Gastroesophageal sphincter (tissue), 4 donors: ENCODE measurements around the gene OCIAD1. TPM values are rescaled to one million over a fixed set of nuclear protein-coding genes. Genes with fewer than 3 reads are reported as not detected.

Experiments used
- ATAC-seq: fragments of 150-250 bp; one replicate; pipeline ENCODE4 v1.9.1; 2016; ENCODE audit warnings: mild to moderate bottlenecking, moderate library complexity
- H3K27ac ChIP-seq, 4 donors: fragments of 200-600 bp; sonication (generic) in 3 of 4; 1 replicate in 3 of 4; 2 replicates in 1 of 4; pipeline ENCODE4 v1.5.1; 2016 to 2019
- H3K27me3 ChIP-seq: fragments of 200-600 bp; sonication (generic); one replicate; pipeline ENCODE4 v1.5.1; 2019
- H3K36me3 ChIP-seq, 2 donors: fragments of 200-600 bp; sonication (generic); one replicate each; pipeline ENCODE4 v1.5.1; 2019; ENCODE audit warnings: control low read depth in 1 of 2
- H3K4me1 ChIP-seq, 3 donors: fragments of 200-600 bp; sonication (generic); 1 replicate in 2 of 3; 2 replicates in 1 of 3; pipeline ENCODE4 v1.5.1; 2016 to 2019; ENCODE audit warnings: control low read depth in 2 of 3
- H3K4me3 ChIP-seq, 2 donors: fragments of 200-600 bp; sonication (generic); one replicate each; pipeline ENCODE4 v1.5.1; 2019; ENCODE audit warnings: mild to moderate bottlenecking in 1 of 2, moderate library complexity in 1 of 2
- H3K9me3 ChIP-seq, 3 donors: fragments of 200-600 bp; sonication (generic); one replicate each; pipeline ENCODE4 v1.5.1; 2017 to 2019; ENCODE audit warnings: control low read depth in 2 of 3
- EP300 ChIP-seq: sonication (generic); formaldehyde crosslinking; IDR thresholded peaks from one replicate; pipeline ENCODE4 v1.6.1; 2017; ENCODE audit warnings: antibody characterized with exemption, mild to moderate bottlenecking
- POLR2A ChIP-seq, 2 donors: fragments of 450-650 bp; IDR thresholded peaks; one replicate each; pipeline ENCODE4 v1.6.1; 2017; ENCODE audit warnings: antibody characterized with exemption in 2 of 2, mild to moderate bottlenecking in 2 of 2, moderate library complexity in 1 of 2
- POLR2AphosphoS5 ChIP-seq: sonication (generic); formaldehyde crosslinking; IDR thresholded peaks from one replicate; pipeline ENCODE4 v1.6.1; 2017; ENCODE audit warnings: antibody characterized with exemption
- WGBS, 2 donors: methylation state at CpG; one replicate each; pipeline ENCODE4 v1.1.5; 2018; ENCODE audit warnings: low coverage in 1 of 2; 5-methylcytosine and 5-hydroxymethylcytosine counted together
- total RNA-seq, 4 donors: library from RNA; depleted of rRNA; stranded (reverse); fragments of >200 nt; gene quantifications; one replicate each; pipeline ENCODE4 v1.1.0, GENCODE V29; 2016
- TF ChIP-seq, protein P1 (sequence below), 4 experiments: fragments of 200-600 bp in 2 of 4; fragments of 450-650 bp in 2 of 4; sonication (generic) in 1 of 4; IDR thresholded peaks; one replicate each; pipeline ENCODE4 v1.5.1; 2017 to 2019; ENCODE audit warnings: antibody characterized with exemption in 4 of 4, mild to moderate bottlenecking in 2 of 4, moderate library complexity in 2 of 4

Gene OCIAD1
- total RNA-seq, 4 donors from 2014 or later = 97.3 to 134 (median 116) TPM

DNA sequence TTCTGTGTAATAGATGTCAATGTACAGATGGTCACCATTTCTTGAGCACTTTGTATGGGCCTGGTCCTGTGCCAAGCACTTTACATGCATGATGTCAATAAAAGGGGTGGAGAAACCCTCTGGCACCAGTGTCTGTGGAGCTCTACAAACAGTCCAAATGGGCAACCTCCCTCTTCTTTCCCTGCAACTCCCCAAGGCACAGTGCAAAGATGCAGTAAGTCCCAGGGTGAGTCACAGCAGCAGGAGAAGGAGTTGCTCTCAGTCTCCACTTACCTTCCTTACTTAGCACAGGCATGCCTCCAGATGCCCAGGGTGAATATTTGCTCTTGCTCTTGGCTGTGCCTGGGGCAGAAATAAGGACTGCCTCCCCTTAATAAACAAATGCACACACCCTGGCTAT lies 71.4 kb downstream of the OCIAD1 start:
- ATAC-seq = no peak
- Histone ChIP-seq H3K9me3 (no peaks in the 10 kb centered on the region), H3K27ac (no peak overlapping the region), H3K4me1 (peaks cover 0 to 17% (median 4%) of the 10 kb centered on the region in 3 donors), H3K4me3 (no peak overlapping the region), H3K27me3 (peaks cover 8% of the 10 kb centered on the region), H3K36me3 (peaks cover 0 to 21% of the 10 kb centered on the region in 2 donors)
- TF ChIP-seq, protein P1, sequence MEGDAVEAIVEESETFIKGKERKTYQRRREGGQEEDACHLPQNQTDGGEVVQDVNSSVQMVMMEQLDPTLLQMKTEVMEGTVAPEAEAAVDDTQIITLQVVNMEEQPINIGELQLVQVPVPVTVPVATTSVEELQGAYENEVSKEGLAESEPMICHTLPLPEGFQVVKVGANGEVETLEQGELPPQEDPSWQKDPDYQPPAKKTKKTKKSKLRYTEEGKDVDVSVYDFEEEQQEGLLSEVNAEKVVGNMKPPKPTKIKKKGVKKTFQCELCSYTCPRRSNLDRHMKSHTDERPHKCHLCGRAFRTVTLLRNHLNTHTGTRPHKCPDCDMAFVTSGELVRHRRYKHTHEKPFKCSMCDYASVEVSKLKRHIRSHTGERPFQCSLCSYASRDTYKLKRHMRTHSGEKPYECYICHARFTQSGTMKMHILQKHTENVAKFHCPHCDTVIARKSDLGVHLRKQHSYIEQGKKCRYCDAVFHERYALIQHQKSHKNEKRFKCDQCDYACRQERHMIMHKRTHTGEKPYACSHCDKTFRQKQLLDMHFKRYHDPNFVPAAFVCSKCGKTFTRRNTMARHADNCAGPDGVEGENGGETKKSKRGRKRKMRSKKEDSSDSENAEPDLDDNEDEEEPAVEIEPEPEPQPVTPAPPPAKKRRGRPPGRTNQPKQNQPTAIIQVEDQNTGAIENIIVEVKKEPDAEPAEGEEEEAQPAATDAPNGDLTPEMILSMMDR (IDR thresholded peaks at IDR 0.05) = no peak
- TF ChIP-seq EP300 (no peak), POLR2A (IDR thresholded peaks at IDR 0.05) (no peak), POLR2AphosphoS5 (no peak)

DNA sequence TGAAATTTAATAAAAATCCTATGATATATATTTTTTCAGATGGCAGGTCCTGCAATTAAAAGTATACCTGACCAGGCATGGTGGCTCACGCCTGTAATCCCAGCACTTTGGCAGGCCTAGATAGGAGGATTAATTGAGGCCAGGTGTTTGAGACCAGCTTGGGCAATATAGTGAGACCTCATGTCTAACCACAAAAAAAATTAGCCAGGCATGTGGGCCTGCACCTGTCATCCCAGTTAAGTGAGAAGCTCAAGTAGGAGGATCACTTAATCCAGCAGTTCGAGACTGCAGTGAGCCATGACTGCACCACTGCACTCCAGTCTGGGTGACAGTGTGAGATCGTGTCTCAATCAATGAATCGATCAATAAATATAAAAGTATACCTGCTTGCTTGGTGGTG lies 73.2 kb downstream of the OCIAD1 start:
- no peak for ATAC-seq
- no peak for TF ChIP-seq POLR2AphosphoS5
- TF ChIP-seq, protein P1 (IDR thresholded peaks at IDR 0.05) = no peak
- TF ChIP-seq POLR2A (IDR thresholded peaks at IDR 0.05) = no peak
- TF ChIP-seq EP300 = no peak
- peaks cover 0 to 21% of the 10 kb centered on the region in 2 donors for H3K36me3 ChIP-seq
- 97 to 98% methylated on average over 4 of the region's 4 CpGs for WGBS, 2 donors
- peaks cover 0 to 17% (median 4%) of the 10 kb centered on the region in 3 donors for H3K4me1 ChIP-seq
- H3K9me3 ChIP-seq = no peaks in the 10 kb centered on the region
- peaks cover 8% of the 10 kb centered on the region for H3K27me3 ChIP-seq
- H3K27ac ChIP-seq = no peak overlapping the region
- no peak overlapping the region for H3K4me3 ChIP-seq

DNA sequence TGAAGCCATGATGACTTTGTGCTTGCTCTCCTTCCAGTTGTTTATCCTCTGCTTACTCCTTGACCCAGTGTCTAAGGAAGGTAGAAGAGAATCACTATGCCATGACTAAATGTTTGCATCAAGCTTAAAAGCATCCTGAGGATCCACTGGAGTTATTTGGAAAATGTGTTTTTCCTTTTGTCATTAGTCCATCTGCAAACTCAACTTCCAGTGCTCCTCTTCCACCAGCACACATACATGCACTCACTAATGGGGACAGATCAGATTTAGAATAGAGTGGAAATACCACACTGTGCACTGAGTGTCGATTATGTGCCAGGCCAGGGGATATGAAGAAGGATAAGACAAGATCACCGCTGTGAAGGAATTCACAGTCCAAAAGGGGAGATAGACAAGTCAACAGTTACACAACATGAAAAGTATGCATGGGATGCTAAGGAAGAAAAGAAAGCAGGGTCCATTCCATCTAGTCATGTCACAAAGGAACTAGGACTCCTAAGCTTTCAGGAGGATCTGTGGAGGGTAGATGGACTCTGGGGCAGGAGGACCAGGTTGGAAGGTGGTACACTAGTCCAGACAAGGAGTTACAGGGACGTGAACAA lies 73.8 kb downstream of the OCIAD1 start:
- H3K27ac ChIP-seq = no peak overlapping the region
- peaks cover 0 to 18% of the 10 kb centered on the region in 2 donors for H3K36me3 ChIP-seq
- 85 to 92% methylated on average over 2 to 3 of the region's 3 CpGs for WGBS, 2 donors
- no peaks in the 10 kb centered on the region for H3K9me3 ChIP-seq
- ATAC-seq = no peak
- peaks cover 8% of the 10 kb centered on the region for H3K27me3 ChIP-seq
- H3K4me1 ChIP-seq = peaks cover 0 to 17% (median 4%) of the 10 kb centered on the region in 3 donors
- H3K4me3 ChIP-seq = no peak overlapping the region
- TF ChIP-seq POLR2AphosphoS5 = no peak
- no peak for TF ChIP-seq POLR2A (IDR thresholded peaks at IDR 0.05)
- TF ChIP-seq, protein P1 (IDR thresholded peaks at IDR 0.05) = no peak

DNA sequence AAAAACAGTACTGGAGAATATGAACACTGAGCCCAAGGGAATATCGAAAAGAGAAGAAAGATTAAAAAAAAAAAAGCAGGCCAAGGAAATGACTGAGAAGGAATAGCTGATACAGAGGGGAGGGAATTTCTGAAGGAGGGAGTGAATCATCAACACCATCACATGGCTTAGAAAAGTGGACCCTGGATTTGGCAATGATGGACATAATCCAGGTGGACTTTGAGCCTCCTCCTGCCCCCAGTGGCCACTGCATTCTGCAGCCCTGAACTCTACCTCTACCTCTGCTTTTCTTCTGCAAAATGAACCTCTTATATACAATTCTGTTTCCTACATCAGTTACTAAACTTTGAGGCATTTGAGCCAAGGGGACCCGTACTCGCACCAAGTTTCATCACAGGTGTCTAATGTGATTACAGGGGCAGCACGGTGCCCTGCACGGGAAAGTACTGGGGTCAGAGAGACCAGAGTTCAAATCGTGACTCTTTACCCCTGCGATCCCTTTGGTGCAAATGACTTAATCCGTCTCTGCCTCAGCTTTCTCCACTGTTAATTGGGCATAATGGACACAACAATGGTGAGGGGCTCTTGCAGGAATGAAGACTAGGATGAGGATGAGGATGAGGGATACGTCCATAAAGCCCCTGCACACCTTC lies 74.6 kb downstream of the OCIAD1 start:
- TF ChIP-seq POLR2AphosphoS5 = no peak
- no peak for TF ChIP-seq EP300
- TF ChIP-seq, protein P1 (IDR thresholded peaks at IDR 0.05) = no peak
- TF ChIP-seq POLR2A (IDR thresholded peaks at IDR 0.05) = no peak
- Histone ChIP-seq H3K27ac (no peak overlapping the region), H3K4me1 (peaks cover 0 to 17% (median 4%) of the 10 kb centered on the region in 3 donors), H3K4me3 (peak overlapping the region in 1 of 2 donors; percentile 73), H3K9me3 (no peaks in the 10 kb centered on the region), H3K36me3 (peaks cover 0 to 11% of the 10 kb centered on the region in 2 donors), H3K27me3 (peaks cover 8% of the 10 kb centered on the region)
- no peak for ATAC-seq
- 65 to 83% methylated on average over 6 to 7 of the region's 9 CpGs for WGBS, 2 donors
